WERI-Rb-1 (cell line): ENCODE measurements around the gene TIAL1.

Source experiments
- DNase-seq: peaks from one replicate; pipeline ENCODE4 v3.0.0-alpha.2; 2020
- H3K27ac ChIP-seq: fragments of 250-450 bp; sonication (Bioruptor Pico); 2 replicates; pipeline ENCODE4 v1.5.1; 2020; ENCODE audit warnings: mild to moderate bottlenecking, moderate library complexity
- H3K27me3 ChIP-seq: fragments of 250-450 bp; sonication (Bioruptor Pico); 2 replicates; pipeline ENCODE4 v1.5.1; 2021; ENCODE audit warnings: mild to moderate bottlenecking, low read depth, moderate library complexity; ENCODE audit not compliant: insufficient read depth, severe bottlenecking
- H3K36me3 ChIP-seq: fragments of 250-450 bp; sonication (Bioruptor Pico); 2 replicates; pipeline ENCODE4 v1.5.1; 2020; ENCODE audit warnings: mild to moderate bottlenecking, moderate library complexity
- H3K4me3 ChIP-seq: 2 replicates; pipeline ENCODE4 v1.5.1; 2011; ENCODE audit warnings: low read depth, mild to moderate bottlenecking, control low read depth, low read length
- H3K9me3 ChIP-seq: fragments of 250-450 bp; sonication (Bioruptor Pico); 2 replicates; pipeline ENCODE4 v1.5.1; 2021; ENCODE audit warnings: mild to moderate bottlenecking, moderate library complexity; ENCODE audit not compliant: severe bottlenecking
- TF ChIP-seq, protein P1 (sequence below): IDR thresholded peaks from 2 replicates; pipeline ENCODE4 v1.5.1; 2011; ENCODE audit warnings: low read depth, mild to moderate bottlenecking, control low read depth, inconsistent platforms, low read length

Gene TIAL1

DNA sequence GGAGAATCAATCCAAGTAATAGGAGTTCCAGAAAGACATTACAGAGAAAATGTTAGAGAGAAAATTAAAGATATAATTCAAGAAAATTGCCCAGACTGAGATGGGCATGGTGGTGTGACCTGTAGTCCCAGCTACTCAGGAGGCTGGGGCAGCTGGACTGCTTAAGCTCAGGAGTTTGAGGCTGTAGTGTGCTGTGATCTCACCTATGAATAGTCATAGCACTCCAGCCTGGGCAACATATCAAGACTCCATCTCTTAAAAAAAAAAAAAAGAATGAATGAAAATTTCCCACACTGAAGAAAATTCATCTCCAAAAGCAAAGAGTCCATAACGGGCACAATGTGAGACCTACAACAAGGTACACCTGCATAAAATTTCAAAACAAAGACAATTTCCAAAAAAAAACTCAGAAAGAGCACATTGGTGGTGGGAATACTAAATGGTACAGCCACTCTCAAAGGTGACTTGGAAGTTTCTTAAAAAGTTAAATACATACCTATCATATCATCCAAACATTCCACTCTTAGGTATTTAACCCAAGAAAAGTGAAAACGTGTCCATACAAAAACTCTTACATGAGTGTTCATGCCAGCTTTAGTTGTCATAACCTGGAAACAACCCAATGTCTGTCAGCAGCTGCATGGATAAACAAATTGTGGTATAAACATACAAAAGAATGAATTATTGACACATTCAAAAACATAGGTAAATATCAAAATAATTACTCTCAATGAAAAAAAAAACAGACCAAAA is 47.3 kb downstream of the TIAL1 start:
- DNase-seq = no peak
- Histone ChIP-seq H3K27ac (no peak overlapping the region), H3K9me3 (no peaks in the 10 kb centered on the region), H3K4me3 (no peak overlapping the region), H3K27me3 (no peaks in the 10 kb centered on the region), H3K36me3 (no peaks in the 10 kb centered on the region)
- TF ChIP-seq, protein P1, sequence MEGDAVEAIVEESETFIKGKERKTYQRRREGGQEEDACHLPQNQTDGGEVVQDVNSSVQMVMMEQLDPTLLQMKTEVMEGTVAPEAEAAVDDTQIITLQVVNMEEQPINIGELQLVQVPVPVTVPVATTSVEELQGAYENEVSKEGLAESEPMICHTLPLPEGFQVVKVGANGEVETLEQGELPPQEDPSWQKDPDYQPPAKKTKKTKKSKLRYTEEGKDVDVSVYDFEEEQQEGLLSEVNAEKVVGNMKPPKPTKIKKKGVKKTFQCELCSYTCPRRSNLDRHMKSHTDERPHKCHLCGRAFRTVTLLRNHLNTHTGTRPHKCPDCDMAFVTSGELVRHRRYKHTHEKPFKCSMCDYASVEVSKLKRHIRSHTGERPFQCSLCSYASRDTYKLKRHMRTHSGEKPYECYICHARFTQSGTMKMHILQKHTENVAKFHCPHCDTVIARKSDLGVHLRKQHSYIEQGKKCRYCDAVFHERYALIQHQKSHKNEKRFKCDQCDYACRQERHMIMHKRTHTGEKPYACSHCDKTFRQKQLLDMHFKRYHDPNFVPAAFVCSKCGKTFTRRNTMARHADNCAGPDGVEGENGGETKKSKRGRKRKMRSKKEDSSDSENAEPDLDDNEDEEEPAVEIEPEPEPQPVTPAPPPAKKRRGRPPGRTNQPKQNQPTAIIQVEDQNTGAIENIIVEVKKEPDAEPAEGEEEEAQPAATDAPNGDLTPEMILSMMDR = no peak

DNA sequence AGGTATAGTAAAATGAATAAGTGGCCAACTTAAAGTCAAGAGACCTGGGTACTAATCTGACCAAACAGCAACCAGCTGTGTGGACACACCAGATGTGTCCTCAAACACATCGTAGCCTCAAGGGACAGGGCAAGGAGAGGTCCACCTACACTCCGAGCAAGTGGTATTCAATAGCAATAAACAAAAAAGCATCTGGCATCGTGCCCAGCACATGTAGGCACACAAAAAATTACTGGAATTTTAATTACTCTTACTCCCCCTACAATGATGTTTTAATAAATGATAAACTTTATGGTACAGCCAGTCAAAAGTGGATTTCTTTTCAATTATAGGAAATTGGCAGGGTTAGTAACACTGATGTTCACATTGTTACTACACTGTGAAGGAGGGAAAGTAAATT is 50.8 kb downstream of the TIAL1 start:
- Histone ChIP-seq H3K27me3 (no peaks in the 10 kb centered on the region), H3K4me3 (no peak overlapping the region), H3K27ac (no peak overlapping the region), H3K36me3 (no peaks in the 10 kb centered on the region), H3K9me3 (no peaks in the 10 kb centered on the region)
- TF ChIP-seq, protein P1 = no peak
- DNase-seq = no peak

DNA sequence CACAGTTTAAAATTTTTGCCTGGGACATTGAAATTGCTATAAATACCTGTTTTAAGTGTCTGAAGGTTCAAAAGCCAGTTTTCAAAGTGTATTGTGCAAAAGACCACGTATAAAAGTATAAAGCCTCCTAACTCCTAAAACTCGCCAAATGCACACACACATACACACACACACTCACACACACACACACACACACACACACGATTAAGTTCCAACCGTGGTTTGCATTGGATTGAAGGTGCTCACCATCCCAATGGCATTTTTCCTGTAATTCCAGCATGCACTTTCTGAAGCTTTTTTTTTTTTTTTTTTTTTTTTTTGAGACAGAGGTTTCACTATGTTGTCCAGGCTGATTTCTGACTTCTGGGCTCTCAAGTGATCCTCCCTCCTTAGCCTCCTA is 51.5 kb downstream of the TIAL1 start:
- DNase-seq = no peak
- Histone ChIP-seq H3K9me3 (no peaks in the 10 kb centered on the region), H3K27me3 (no peaks in the 10 kb centered on the region), H3K36me3 (no peaks in the 10 kb centered on the region), H3K4me3 (no peak overlapping the region), H3K27ac (no peak overlapping the region)
- TF ChIP-seq, protein P1 = no peak

DNA sequence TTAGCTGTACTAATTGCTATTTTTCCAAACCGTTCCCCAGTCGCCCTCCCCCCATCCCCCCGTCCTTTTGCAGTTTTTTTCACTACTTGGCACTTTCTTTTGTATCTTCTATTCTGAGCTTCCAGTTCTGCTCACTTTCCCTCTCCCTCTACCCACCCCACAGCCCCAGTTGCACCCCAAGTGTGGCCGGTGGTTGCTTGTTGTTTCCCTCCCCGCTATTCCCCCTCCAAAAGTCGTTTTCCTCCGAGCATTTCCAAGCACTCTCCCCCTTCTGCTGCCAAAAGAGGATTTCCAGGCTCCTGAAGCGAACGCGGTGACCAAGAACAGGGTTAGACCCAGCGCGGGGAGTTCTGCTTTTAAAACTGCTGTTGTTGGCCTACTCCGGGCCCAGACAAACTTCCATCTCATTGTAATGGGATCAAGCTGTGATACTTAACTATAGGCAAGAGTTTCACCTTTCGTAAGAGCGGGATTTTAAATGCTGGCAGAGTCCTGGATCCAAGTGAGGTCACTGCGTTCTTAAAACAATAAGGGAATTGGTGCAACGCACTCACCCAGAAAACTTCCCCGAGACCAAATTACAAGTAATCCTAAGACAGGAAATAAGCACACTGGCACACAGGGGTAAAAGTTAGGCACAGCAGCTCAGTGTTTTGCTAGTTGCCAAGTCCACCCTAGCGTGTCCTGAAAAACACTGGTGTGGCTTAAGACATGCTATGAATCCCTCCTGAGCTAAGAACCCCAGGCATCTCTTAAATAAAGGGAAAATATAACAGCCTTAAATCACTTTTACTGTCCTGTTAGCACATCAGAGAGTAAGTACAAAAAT is 52.7 kb downstream of the TIAL1 start:
- Histone ChIP-seq H3K36me3 (no peaks in the 10 kb centered on the region), H3K27ac (peak overlapping the region; percentile 52), H3K9me3 (no peaks in the 10 kb centered on the region), H3K4me3 (peak overlapping the region; percentile 75), H3K27me3 (no peaks in the 10 kb centered on the region)
- TF ChIP-seq, protein P1 = no peak
- peak; percentile 24 for DNase-seq

DNA sequence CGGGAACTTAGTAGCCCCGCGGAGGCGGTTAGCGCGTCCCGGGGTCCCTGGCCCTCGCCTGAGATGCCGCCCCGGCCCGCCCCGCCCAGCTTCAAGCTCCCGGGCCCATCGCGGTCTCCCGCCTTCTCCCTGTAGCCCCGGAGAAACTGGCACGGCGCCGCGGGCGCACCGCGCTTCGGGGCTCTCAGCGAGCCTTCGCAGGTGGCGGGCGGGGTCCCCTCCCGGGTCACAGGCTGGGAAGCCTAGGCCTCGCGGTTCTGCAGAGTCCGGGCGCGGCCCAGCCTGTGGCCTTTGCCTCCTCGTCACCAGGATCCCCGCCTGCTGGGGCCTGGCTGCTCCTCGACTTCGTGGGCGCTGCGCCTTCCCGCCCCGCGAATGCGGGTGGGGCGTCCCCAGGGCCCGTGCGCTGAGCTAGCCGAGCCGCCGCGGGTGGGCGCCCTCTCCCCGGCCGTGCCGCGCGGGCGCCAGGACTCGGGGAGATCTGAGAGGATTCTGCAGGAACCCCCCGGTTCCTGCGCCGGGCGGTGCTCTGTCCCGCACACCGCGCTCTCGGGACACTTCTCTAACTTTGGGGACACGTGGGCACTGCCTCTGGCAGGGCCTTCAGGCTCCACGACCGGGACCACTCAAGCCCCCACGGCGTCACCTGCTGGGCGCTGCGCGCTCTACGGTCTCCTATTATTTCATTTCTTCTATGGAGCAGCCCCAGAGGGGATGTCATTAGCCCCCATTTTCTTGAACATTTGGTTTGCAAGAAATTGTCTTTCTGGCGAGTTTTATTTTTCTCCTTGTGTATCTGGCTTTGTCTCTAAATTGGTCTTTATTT is 53.6 kb downstream of the TIAL1 start:
- H3K27me3 ChIP-seq = no peaks in the 10 kb centered on the region
- H3K9me3 ChIP-seq = no peaks in the 10 kb centered on the region
- peak; percentile 76 for DNase-seq
- peak overlapping the region; percentile 75 for H3K4me3 ChIP-seq
- TF ChIP-seq, protein P1 = peak; percentile 69
- peak overlapping the region; percentile 80 for H3K27ac ChIP-seq
- H3K36me3 ChIP-seq = no peaks in the 10 kb centered on the region
